Measurements from ENCODE around the gene FOXD2.

DNA sequence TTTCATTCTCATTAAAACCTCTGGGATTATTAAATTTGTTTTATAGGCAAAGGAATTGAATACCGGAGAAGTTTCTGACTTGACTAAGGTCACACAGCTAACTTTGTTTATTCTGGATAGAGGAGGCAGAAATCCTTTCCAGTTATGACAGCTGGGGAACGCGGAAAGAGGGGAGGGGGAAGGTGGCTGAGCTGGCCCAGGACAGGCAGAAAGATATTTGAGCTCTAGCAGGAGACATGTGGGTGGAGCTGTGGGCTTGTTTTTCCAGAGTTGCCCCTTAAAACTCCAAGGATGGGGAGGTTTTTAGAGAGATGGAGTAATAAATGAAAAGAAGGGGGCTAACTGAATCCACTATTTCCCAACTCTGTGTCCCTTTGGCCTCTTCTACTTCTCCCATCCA is 27.8 kb downstream of the FOXD2 start:
- TF ChIP-seq POLR2A (IDR thresholded peaks at IDR 0.05) (no peak), CTCF (IDR thresholded peaks at IDR 0.05) (no peak)
